Nucleus accumbens (tissue), 56 donors: ENCODE measurements around the gene RPL23.

Experiments
- DNase-seq, 56 donors: peaks; one replicate each; lab custom pipeline; 2025; lab: John Stamatoyannopoulos, UW

The RPL23 gene

DNA sequence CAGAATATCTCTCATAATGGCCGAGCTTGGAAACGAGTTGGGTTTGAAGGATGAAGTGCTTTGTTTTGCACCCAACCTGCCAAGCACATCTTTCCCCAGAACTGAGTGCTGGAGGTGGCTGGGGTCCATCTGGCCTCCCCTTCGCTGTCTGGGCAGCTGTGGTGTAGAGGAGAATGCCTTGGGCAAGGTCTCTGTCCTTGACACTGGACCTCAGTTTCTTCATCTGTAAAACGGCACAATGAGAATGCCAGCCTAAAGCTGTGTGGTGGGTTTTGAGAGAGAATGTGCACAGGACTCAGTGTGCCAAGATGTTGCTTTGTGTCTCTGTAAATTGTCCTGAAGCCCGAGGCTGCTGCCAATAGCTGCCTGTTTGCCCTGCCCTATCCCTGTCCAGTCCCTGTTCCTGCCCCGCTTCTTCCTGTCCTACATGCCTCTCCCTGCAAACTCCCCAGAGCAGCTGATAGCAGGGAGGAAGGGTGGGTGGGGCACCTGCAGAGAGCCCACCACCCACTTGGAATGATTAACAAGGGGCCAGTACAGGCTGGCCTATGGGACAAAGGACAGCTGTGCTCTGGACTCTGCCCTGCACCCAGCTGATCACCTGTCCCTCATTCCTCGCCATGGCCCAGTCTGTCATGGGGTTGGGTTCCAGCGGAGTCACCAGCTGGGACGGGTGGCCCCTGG lies 31.7 kb upstream of the RPL23 start:
- no peak for DNase-seq

DNA sequence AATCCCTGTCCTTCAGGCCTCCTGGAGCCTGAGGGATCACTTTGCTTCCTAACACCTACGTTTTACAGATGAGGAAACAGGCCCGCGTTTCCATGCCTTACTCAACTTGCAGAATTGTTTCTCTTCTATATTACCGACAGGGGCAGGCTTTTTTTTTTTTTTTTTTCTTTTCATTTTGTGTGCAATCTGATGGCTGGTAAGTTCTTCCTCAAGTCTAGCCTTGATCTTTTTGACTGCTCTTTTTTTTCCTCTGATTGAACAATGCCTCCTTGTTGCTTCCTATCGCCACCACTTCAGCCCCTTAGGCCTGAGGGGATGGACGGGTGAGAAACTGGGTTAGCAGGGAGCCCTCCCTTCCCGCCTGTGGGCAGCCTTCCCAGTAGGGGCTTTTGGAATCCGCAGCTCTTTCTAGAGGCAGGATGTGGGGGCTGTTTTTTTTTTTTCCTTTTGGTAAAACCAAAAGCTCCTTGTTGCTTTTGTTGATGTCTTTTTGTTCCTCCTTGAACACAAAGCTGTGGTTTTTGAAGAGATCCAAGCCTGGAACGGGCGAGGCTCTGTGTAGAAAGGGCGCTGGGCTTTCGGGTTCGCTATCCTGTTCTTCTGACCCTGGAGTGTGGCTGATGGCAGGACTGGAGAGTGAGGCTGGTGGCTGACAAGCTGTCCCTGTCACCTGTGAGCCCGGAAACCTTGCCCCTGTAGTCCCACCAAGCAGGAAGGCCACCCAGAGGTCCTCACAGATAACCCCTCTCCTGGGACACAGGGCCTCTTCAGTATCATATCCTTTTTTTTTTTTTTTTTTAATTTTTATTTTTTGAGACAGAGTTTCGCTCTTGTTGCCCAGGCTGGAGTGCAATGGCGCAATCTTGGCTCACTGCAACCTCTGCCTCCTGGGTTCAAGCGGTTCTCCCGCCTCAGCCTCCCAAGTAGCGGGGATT lies 30.3 kb upstream of the RPL23 start:
- DNase-seq, result peak in 9 of 56 donors; percentile 28 to 65 (median 41)

DNA sequence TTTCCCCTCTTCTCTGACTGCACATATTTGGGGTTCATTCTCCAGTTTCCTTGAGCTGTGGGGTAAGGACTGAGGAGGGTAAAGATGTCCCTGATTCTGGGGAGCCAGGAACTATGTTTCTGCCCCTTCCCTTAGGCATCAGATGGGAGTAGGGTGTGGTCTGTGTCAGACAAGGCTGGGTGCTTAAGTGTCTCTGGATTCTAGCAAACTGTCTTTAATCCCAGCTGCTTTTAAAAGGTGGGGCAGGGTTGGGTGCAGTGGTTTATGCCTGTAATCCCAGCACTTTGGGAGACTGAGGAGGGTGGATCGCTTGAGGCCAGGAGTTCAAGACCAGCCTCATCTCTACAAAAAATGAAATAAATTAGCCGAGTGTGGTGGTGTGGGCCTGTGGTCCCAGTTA lies 29.3 kb upstream of the RPL23 start:
- no peak for DNase-seq

DNA sequence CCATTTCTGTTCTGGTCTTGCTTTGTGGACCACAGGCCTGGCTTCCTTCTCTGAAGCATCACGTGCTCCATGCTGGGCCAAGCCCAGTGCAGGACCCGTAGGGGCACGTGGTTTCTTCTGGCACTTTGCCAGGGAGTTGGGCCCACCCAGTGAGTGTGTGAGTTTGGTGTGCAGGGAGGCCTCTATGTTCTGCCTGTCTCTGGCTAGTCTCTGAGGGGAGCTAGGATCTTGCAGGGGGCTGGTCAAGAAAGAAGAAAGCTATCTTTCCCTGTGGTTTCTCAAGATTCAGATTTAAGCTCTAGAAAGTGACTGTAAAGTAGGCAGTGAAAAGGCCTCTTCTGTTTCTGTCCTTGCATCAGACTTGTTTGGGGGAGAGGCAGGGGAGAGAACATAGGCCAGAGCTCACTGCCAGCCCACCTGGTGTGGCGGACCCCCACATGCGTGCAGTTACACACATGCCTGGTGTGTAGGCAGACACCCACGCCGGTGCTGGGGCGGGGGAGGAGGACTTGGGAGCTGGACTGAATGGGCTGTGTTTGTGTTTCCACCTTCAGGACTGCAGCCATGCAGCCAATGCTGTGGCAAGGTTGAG lies 28.2 kb upstream of the RPL23 start:
- peak in 22 of 56 donors; percentile 11 to 64 (median 28) for DNase-seq

DNA sequence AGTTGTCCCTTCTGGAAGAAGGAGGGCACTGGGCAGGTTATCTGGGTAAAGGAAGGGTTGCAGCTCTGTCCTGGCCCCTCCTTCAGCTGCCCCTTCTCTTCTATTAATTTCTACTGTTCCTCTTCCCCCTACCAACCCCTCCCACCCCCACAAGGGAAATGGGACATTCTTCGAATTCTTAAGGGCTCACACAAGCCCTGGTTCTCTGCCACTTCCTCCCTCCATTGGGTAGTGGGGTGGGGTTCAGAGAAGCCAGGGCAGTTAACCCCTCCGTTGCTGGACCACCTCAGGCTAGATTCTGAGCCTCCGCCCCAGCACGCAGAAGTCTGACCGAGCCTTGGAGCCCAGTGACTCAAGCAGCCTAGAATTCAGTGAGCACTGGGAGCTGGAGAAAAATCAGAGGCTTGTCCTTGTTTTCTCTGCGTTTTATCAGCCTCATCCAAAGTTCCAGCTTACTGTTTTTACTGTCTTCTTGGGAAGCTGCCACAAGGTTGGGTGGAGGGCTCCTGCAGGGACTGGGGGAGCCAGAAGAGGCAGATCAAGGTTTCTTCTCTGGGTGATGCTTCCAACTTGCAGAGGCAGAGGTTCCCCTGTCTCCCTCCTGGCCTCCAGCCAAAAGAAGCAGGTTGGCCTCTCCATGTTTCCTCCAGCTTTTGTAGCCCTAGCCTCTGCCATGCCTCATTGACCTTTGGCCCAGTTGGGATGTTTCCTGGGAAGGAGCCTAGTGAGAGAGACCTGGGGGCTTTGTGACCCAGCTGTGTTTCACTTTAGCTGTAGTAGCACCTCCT lies 26.6 kb upstream of the RPL23 start:
- peak in 1 of 56 donors; percentile 18 for DNase-seq

DNA sequence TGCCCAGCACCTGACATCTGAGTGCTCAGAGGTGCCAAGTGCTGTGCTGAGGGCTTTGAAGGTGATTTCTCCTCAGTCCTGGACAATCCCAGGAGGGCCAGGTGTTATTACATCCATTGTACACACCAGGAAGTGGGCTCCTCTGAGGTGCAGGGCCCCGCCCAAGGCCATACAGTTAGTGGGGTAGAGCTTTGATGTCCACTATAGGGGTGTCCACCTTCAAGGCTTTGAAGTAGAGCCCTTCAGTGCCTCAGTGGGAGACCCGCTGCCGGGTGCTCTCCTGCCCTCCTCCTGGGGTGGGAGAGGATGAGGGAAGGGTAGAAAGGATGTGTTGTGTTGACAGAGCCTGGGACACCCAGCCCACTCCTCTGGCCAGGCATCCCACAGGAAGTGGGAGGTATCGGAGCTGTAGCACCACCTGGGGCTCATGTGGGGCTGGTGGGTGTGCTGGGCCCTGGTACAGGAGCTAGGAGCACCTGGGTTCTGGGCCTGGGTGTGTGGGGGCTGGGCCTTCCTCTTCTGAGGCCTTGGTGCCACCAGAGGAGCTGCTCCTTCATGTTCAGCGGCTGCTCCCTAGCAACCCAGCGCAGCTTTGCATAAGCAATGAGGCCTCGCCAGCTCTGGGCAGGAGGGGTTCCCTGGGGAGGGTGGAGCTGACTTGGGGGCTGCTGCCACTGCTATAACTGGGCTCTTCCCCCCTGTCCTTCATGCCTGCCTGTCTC lies 23.8 kb upstream of the RPL23 start:
- peak in 26 of 56 donors; percentile 12 to 74 (median 43) for DNase-seq

DNA sequence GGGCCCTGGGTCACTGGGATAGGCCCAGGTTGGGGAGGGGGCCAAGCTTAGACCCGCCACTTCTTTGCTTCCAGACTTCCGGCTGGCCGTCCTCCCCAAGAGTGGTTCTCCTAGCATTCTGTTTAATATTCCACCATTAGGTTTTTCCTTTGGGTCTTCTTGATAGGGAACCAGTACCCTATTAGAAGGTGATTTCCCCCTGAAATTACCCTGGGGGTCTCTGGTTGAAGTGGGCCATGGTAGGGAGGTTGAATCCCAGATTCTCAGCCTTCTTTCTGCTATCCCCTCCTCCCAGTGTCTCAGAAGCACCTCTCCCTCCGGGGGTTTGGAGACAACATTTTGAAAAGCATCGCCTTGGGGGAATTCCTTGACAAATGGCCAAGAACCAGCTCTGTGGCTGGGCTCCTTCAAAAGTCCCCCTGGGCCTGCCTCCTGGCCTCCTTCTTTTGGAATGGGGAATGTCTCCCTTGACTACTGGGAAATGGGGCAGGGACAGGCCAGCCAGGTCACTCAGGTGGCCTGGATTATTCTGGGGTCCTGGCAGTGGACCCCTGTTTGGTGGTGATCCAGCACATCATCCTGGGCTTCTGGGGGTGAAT lies 22.1 kb upstream of the RPL23 start:
- no peak for DNase-seq

DNA sequence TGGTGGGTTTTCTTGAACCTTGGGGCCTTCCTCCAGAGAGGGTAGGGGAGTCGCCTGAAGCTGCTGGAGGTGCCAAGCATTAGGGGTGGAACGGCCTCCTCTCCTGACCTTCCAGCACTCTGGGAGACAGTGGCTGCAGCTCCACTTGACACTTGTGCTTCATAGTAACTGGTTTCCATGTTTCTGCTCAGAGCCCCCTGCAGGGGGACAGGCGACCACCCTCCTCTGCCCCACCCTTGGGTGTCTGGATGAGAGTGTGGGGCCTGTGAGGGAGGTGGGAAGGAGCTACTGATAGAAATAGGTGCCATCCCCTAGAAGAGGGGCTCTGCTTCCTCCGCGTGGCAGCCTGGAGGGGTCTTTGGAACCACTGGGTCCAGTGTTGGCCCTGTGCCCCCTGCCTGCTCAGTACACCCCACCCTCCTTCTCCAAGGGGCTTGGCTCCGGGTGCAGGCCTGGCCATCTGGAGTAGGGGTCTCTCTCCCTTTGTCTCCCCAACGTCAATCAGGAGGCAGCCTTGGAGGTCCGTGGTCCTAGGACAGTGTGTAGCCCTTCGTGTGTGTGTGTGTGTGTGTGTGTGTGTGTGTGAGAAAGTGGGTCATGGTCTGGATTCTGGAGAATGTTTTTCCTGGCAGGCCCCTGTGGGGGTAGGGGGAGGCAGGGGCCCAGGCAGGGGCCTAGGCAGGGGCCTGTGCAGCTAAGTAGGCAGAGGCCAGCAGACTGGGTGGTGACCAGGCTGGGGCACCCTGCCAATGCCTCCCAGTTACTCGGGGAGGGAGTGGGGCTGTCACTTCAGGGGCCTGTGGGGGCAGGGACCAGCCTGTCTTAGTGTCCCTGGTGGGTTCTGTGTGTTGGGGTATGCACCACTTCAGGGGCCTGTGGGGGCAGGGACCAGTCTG lies 21.2 kb upstream of the RPL23 start:
- DNase-seq, result peak in 10 of 56 donors; percentile 12 to 52 (median 31)

DNA sequence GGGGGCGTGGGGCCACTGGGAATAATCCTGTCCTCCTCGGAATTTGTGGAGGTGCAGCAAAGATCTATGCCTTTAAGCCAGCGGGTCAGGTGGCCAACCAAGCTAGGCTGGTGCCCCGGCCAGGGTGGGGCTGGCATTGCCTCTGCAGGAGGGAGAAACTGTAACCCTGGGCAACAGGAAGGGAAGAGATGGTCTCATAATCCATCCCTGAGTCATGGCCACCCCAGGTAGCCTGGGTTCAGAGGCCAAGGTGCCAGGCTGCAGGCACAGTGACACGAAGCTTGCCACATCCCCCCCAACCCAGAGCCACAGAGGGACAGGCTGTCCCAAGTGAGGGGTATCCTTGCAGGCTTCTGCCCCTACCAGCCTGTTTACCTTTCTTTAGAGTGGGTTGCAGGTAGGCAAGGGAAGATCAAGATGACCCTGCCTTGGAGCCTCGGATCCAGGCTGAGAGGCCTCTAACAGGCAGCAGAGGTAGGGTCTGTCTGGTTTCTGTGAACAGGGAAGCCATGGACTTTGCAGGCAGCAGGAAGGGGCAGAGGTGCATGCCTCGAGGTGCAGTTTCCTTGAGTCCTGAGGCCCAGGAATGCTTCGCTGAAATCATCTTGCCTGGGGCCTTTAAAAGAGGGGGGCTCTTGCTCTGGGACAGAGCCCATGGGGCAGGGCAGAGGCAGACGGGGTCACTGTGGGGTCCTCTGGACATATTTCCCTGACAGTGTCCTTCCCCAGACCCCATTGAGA lies 20.3 kb upstream of the RPL23 start:
- no peak for DNase-seq

DNA sequence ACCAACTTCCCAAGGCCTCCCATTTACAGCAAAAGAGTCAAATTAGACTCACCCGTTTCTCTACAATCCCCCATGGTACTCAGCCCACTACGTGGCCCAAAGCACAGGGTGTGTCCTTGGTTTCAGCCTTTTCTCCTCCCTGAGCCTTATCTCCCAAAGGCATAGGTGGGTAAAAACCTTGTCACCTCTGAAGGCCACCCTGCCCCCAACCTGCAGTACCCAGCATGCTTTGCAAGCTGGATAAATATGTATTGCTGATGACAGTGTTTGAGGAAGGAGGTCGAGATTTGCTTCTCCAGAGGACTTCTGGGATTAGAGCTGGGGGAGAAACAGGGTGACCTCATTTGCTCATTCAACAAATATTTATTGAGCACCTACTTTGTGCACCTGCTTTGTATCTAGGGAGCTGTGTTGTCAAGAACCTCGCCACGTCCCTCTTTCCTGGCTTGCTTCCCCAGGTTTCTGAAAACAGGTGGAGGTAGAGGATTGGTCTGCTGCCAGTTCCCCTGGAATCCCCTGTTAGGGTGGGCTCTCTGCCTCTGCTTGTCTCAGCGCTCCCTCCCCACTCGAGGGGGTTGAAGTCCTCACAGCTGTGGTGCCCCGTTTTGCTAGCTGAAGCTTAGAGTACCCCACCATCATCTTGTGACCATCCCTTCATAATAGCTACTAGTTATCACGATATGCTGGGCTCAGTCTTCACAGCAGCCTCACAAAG lies 19.3 kb upstream of the RPL23 start:
- peak in 5 of 56 donors; percentile 6 to 57 (median 12) for DNase-seq

DNA sequence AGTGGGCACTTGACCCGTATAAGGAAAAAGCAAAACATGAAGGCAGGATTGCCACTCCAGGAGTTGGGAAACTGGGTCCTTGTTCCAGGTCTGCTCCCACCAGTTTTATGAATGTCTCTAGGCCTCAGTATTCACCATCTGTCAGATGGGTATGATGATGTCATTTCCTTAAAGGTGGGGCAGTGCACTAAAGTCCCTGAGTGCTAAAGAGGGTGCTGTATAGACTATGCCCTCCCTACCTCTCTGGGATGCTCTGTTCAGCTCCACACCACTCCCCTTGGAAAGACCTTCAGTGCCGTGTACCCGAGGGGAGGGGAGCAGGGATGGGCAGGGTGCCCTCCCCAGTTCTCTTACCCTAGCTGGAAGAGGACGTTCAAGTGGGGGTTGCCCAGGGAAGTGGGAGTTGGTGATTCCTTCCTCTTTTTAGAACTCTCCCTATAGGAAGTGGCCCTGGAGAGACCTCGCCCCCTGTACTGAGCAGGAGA lies 18.5 kb upstream of the RPL23 start:
- DNase-seq, result no peak

DNA sequence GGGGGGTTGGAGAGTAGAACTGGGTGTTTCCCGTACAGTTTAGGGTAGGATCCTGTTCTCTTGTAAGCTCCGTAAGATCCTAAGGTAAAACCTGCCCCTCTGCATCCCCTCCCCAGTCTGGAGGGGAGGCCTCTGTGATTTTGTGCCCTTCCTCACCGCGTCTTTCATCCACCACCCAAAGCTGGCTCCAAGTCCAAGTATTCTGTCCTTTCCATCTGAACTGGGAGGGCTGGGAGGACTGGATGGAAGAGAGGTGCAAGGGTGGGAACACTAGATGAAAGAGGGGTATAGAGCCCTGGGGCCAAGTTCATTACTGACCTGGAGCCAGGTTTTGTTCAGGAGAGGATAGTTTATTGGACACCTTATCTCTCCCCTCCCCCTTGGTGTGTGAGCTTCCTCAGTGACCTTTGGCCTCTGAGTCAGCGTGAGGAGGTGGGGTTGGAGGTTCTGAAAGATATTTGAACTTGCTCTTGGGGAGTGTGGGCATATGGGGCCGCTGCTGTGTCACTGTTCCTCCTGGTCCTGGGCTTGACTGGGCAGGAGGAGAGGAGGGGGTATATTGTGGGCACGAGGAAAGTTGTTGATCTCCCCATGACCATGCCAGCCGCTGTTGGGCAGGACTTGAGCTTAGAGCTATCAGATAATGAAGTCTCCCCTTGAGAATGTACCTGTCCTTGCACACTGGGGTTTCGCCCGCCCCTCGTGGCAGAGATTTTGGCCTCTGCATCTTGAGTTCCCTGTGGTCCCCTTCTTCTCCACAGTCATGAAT lies 17.9 kb upstream of the RPL23 start:
- DNase-seq, result peak in 4 of 56 donors; percentile 13 to 39 (median 26)

DNA sequence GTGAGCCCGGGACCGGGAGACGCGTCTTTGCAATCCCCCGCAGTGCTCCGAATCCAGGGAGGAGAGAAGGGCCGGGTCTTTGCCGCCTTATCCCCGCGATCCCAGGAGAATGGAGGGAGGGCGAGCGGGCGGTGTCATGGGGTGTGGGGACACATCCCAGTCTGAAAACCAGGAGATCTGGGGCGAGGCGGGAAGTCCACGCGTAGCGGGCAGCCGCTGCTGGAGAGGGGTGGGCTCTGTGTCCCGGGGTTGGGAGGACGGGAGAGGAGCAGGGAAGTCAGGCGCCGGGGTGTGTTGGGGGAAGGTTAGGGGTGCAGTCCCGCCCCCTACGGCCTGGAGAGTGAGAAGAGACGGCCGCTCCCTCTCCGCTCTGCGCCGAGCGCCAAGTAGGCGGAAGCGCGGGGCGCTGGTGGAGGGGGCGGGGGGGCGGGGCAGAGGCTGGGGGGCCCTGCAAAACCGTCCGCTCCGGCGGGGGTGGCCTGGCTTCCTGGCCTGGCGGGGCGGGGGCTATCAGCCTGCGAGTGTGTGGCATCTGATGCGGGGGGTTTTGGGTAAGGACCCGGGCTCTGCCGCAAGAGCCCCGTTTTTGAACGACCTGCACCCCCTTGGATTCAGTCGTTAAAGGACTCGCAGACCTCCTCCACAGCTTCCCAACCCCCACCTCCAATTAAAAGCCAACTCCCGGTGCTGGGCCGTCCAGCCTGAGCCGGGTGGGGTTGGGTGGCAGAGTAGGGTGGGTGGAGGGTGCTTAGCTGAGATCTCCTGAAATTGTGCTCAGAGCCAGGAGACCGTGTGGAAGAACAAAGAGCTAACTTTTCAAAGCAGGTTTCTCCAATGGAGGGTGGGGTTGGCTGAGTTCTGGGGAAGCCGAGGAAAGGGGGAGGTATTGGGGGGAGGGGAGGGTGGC lies 17.0 kb upstream of the RPL23 start:
- peak in 43 of 56 donors; percentile 32 to 78 (median 65) for DNase-seq

DNA sequence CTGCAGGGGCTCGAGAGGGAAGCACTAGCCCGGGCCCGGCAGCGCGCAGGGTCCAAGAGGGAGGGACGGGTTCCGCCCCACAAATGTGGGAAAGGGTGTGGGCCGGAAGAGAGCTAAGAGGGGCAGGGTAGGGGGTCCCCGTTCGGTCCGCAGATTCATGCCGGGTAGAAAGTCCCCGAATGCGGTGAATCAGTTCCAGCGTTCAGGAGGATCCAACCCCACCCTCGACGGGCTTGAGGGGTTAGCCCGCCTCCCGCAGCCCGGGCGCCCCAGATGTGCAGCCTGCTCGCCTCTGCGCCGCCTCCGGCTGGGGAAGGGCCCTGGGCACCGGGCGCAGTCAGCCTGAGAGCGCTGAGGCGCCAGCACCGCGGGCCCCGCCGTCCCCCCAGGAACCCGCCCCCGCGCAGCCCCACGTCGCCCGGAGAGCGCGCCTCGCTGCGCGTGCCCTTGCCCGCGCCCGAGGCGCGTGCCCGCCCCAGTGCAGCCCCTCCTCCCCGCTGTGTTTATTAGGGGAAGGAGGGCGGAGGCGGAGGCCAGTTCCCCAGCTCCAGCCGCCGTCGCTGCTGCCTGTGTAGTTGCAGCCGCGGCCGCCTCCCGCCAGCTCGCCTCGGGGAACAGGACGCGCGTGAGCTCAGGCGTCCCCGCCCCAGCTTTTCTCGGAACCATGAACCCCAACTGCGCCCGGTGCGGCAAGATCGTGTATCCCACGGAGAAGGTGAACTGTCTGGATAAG lies 16.2 kb upstream of the RPL23 start, which contains the start of gene LASP1:
LASP1 (plus strand) TSS at position 533 of the 733 bp plus-strand sequence; CDS start at position 665, 132 bp downstream.
- peak in 54 of 56 donors; percentile 54 to 90 (median 82) for DNase-seq
